RKO (cell line): ENCODE data around the gene AMACR.
"Not testable (repeated sequence)": the region's sequence is repeated elsewhere in the genome, so short reads cannot be mapped to it uniquely, and the experiment has no call there.

Source experiments
- DNase-seq: peaks from one replicate; pipeline ENCODE4 v3.0.0-alpha.2; 2016; ENCODE audit warnings: low spot score

The AMACR gene

DNA sequence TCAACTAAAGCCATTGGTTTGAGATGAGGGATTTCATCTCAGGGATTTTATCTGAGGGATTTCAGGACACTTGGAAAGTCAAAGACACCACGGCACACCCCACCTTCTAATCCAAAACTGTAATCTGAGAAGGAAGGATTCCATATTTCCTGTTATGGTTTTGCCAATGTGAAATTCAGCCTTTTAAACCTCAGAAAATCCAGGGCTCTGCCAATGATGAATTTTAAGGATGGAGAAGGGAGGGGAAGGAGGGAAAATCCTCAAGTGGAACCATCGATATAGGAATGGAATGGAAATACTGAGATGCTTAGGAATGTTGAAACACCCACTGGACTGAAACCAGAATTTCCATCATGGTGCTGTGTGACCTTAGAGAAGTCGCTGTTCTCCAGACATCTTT, 29.9 kb upstream of the AMACR start:
- DNase-seq = no peak

- DNase-seq = no peak
Measured at GRCh38 chr5:34035756-34036155, 27.9 kb upstream of the AMACR start.

- DNase-seq = no peak
Measured at GRCh38 chr5:34034534-34035327, 26.9 kb upstream of the AMACR start.

DNA sequence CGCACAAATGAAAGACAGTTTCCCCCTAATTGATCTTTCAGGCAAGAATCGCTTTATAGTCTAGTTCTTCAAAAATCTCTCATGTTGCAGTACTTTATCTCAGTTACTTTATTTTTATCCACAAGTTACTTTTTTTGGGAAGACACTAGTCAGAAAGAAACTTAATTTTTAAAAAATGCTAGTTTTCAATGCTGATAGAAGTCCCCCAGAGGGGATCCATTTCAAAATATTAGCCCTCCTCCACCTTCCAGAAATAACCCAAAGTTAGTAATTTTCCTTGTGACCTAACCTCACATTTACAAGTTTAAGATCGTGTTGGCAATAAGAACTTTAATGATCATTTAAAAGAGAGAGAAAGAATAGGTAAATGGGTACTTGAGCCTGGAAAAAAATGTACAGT, 24.1 kb upstream of the AMACR start:
- DNase-seq = no peak

DNA sequence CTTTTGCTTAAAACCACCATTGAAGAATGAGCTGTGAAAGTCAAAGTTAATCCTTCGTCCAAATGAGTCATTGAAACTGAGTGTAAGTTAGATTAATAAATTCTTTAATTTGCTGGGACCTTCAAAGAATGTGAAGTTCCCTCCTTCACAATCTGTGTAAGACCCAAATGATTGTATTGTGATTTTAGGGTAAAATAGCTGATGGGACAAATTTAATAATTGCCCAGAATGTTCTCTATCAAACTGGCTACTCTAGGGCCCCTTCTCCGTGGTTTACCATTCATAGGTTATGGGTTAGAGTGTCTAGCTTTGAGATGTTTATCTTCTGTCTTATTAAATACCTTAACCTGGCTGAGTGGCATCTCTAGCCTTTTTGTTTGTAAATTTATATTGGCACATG, 23.3 kb upstream of the AMACR start:
- no peak for DNase-seq

DNA sequence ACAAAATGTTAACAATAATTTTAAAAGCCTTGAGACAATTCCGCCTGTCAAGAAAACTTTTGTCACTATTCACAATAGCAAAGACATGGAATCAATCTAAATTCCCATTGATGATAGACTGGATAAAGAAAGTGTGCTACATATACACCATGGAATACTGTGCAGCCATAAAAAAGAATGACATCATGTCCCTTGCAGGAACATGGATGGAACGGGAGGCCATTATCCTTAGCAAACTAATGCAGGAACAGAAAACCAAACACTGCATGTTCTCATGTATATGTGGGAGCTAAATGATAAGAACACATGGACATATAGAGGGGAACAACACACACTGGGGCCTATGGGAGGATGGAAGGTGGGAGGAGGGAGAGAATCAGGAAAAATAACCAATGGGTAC, 22.7 kb upstream of the AMACR start:
- not testable (repeated sequence) for DNase-seq

GRCh38 chr5:34030048-34030447, 22.2 kb upstream of the AMACR start:
- no peak for DNase-seq

DNA sequence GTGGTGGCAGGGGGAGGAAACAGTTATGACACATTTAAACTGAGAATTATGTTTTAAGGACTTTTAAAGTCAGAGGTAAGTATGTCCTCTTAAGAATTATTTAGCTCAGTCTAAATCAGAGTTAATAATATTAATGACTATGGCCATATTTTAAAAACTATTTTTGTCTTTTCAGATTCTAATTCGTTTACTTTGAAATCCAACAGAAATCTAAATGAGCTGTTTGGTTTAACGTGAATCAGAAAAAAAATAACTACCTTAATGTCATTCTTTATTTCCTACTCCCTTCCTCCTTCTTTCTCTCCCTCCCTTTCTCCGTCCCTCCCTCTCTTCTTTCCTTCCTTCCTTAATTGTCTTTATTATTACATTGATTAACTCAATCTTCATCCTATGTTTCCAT, 20.5 kb upstream of the AMACR start:
- DNase-seq = no peak

DNA sequence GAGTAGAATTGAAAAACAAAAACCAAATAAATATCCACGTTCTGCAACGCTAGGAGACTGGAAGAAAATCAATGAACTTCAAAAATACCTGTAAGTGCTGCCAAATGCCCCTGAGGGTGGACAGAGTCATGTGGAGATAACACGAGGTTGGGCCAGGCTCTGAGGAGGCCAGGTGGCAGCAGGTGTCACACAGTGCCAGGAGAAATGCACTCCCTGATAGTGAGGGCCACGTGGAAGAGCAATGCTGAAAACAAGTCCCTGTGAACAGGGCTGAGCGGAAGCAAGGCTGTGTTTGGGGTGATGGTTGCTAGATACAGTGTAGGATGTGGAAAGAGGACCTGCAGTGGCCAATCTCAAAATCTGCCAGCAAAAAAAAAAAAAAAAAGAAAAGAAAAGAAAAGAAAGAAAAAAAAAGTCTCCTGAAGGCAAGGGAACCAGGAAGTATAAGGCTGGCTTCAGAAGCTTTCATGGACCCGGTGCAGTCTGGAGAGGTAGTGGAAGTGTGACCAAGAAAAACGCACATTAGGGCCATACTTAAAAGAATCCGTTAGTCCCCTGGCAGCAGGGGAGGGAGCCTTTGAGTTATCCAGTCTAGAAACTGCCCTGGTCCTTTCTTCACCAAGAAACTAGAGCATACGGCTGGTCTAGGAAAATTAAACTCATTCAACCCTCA, 18.4 kb upstream of the AMACR start:
- DNase-seq = no peak

DNA sequence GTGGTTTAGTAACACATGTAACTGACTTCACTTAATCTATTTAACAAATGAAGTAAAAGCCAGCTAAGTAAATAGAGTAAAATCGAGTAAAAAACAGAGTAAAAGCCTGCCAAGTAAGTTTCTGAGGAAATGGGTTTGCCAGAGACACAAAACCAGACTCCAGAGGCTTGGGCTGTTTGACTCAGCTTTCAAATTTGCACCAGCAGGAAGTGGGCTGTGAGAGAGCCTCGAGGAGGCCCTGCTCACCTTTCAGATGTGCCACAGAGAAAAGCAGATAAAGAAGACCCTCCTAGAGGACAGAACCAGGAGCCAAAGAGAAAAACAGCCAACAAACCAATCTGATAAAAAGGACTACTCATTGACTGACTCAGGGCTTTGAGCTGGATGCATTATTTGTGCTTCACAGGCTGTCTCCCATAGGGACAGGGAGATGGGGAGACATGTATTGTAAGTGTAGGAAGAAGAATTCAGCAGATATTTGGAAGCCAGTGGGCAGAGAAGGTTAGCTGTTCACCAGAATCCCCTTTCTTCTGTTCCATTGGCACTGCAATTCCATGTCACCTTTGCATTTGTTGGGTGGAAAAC, 14.4 kb upstream of the AMACR start:
- no peak for DNase-seq

DNA sequence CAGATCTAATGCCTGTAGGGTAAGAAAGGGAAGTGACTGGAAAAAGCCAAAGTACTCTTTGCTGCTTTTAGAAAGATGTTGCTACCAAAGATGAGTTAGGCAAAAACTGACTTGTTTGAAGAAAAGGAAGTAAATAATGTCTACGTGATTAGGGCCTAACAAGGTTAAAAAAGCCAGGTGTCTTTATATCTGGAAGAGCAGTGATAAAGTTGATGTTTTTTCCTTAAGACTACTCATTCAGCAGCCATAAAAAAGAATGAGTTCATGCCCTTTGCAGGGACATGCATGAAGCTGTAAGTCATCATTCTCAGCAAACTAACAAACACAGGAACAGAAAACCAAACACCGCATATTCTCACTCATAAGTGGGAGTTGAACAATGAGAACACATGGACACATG, 13.5 kb upstream of the AMACR start:
- no peak for DNase-seq

DNA sequence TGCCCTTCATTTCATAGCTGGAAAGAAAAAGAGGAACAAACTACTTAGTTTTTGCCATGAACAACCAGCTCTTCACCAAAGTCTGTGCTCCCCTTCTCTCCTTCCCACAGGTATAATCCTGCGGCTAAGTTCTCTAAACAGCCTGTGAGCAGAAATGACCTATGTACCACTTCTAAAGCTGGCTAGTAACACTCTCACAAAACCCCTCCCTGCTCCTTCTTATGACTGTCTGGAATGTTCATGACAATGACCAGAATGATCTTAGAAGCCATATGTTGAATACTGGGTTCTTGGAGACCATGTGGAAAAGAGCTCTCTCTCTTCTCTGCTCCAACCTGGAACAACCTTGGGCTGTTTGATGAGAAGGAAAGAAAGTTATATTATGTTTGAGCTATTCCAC, 12.9 kb upstream of the AMACR start:
- DNase-seq = no peak

- no peak for DNase-seq
Measured at GRCh38 chr5:34017254-34017653, 9.4 kb upstream of the AMACR start.

- no peak for DNase-seq
Measured at GRCh38 chr5:34016750-34017149, 8.9 kb upstream of the AMACR start.

DNA sequence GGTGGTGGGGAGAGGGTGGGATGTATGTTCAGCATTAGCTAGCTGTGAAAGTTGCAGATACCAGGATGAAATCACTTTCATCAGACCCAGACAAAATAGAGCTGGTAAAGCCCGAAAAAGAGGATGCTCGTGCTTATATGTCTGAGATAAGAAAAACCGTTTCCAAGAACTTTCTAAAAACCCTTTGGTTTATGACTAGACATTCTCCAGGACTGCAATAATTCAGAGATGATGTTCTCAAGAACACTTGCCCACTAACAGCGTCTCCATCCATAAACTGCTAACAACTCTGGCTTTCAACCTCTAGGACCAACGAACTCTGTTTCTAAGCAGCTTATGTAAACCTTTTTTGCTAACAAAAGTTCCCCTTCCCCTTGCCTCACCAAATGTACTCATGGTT, 8.4 kb upstream of the AMACR start:
- no peak for DNase-seq

GRCh38 chr5:34015120-34015822, 7.4 kb upstream of the AMACR start:
- no peak for DNase-seq

GRCh38 chr5:34014626-34015025, 6.8 kb upstream of the AMACR start:
- no peak for DNase-seq

- no peak for DNase-seq
Measured at GRCh38 chr5:34013547-34013946, 5.7 kb upstream of the AMACR start.

GRCh38 chr5:34012791-34013190, 4.9 kb upstream of the AMACR start:
- no peak for DNase-seq

GRCh38 chr5:34011536-34011935, 3.7 kb upstream of the AMACR start:
- no peak for DNase-seq

DNA sequence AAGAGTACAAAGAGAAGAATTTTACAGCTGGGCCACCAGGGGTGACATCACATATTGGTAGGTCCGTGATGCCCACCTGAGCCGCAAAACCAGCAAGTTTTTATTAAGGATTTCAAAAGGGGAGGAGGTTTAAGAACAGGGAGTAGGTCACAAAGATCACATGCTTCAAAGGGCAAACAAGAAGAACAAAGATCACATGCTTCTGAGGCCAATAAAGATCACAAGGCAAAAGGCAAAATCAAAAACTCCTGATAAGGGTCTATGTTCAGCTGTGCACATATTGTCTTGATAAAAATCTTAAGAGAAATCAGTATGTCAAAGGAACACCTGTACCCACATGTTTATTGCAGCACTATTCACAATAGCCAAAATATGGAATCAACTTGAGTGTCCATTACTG, 2.3 kb upstream of the AMACR start:
- DNase-seq = not testable (repeated sequence)

GRCh38 chr5:34009610-34010009, 1.8 kb upstream of the AMACR start:
- no peak for DNase-seq

GRCh38 chr5:34008802-34009201, 952 bp upstream of the AMACR start:
- DNase-seq = no peak
